Esophagus (tissue), 2 donors: Measurements from ENCODE around the gene ZNF248. TPM values are rescaled to one million over a fixed set of nuclear protein-coding genes. Genes with fewer than 3 reads are reported as not detected.
"Not testable (repeated sequence)": the region's sequence is repeated elsewhere in the genome, so short reads cannot be mapped to it uniquely, and the experiment has no call there.

Experiments used
- H3K27ac ChIP-seq, 2 donors: one replicate each; pipeline ENCODE4 v1.5.1; 2013; ENCODE audit warnings: low read depth in 2 of 2, mild to moderate bottlenecking in 2 of 2, inconsistent platforms in 1 of 2, low read length in 1 of 2, moderate library complexity in 1 of 2
- H3K27me3 ChIP-seq, 2 donors: one replicate each; pipeline ENCODE4 v1.6.1; 2013; ENCODE audit warnings: low read length in 2 of 2, control low read depth in 1 of 2, mild to moderate bottlenecking in 1 of 2; ENCODE audit not compliant: insufficient read depth in 2 of 2, control insufficient read depth in 1 of 2
- H3K36me3 ChIP-seq, 2 donors: one replicate each; pipeline ENCODE4 v1.6.1; 2013; ENCODE audit warnings: low read length in 1 of 2; ENCODE audit not compliant: control insufficient read depth in 2 of 2, insufficient read depth in 2 of 2
- H3K4me1 ChIP-seq, 2 donors: one replicate each; pipeline ENCODE4 v1.6.1; 2013; ENCODE audit warnings: low read length in 1 of 2; ENCODE audit not compliant: control insufficient read depth in 2 of 2, insufficient read depth in 2 of 2
- H3K4me3 ChIP-seq, 2 donors: one replicate each; pipeline ENCODE4 v1.5.1; 2013; ENCODE audit warnings: low read length in 2 of 2, mild to moderate bottlenecking in 2 of 2, low read depth in 1 of 2, moderate library complexity in 1 of 2
- H3K9me3 ChIP-seq, 2 donors: one replicate each; pipeline ENCODE4 v1.6.1; 2013; ENCODE audit warnings: mild to moderate bottlenecking in 2 of 2, low read depth in 1 of 2, low read length in 1 of 2, moderate library complexity in 1 of 2; ENCODE audit not compliant: control insufficient read depth in 2 of 2, insufficient read depth in 1 of 2
- WGBS, 2 donors: extraction: QIAGEN DNeasy Blood & Tissue Kit; methylation state at CpG; one replicate each; pipeline ENCODE4 v1.1.7; 2013; 5-methylcytosine and 5-hydroxymethylcytosine counted together
- polyA plus RNA-seq, 2 donors: library from polyadenylated mRNA; stranded (reverse); fragments of 200-250 nt; gene quantifications; one replicate each; pipeline ENCODE4 v1.2.3, GENCODE V29; 2013
- donor health status: healthy with polysubstance abuse.
- donor health status: Bipolar disorder and iron deficiency.

ZNF248 gene
- polyA plus RNA-seq, 2 donors = 2.9 to 4.0 TPM

GRCh38 chr10:37868796-37869195 lies 11.4 kb upstream of the ZNF248 start:
- H3K27me3 ChIP-seq = no peaks in the 10 kb centered on the region
- WGBS, 2 donors = 89 to 92% methylated on average over 3 of the region's 3 CpGs
- H3K9me3 ChIP-seq = no peaks in the 10 kb centered on the region
- no peak overlapping the region for H3K4me3 ChIP-seq
- H3K36me3 ChIP-seq = no peaks in the 10 kb centered on the region
- H3K4me1 ChIP-seq = no peaks in the 10 kb centered on the region
- H3K27ac ChIP-seq = no peak overlapping the region

- H3K36me3 ChIP-seq = no peaks in the 10 kb centered on the region
- H3K4me3 ChIP-seq = no peak overlapping the region
- H3K9me3 ChIP-seq = no peaks in the 10 kb centered on the region
- H3K27ac ChIP-seq = peak overlapping the region in 1 of 2 donors; percentile 4
- H3K27me3 ChIP-seq = no peaks in the 10 kb centered on the region
- WGBS, 2 donors = 82 to 84% methylated on average over 9 of the region's 9 CpGs
- no peaks in the 10 kb centered on the region for H3K4me1 ChIP-seq
Measured at GRCh38 chr10:37865957-37866803, 8.8 kb upstream of the ZNF248 start.

GRCh38 chr10:37865264-37865663 lies 7.9 kb upstream of the ZNF248 start:
- Histone ChIP-seq H3K4me1 (no peaks in the 10 kb centered on the region), H3K36me3 (no peaks in the 10 kb centered on the region), H3K27ac (no peak overlapping the region), H3K27me3 (no peaks in the 10 kb centered on the region), H3K9me3 (no peaks in the 10 kb centered on the region), H3K4me3 (no peak overlapping the region)
- 66 to 73% methylated on average over 3 of the region's 3 CpGs for WGBS, 2 donors

- Histone ChIP-seq H3K27me3 (no peaks in the 10 kb centered on the region), H3K36me3 (no peaks in the 10 kb centered on the region), H3K4me3 (no peak overlapping the region), H3K27ac (peak overlapping the region in 1 of 2 donors; percentile 12), H3K4me1 (no peaks in the 10 kb centered on the region), H3K9me3 (no peaks in the 10 kb centered on the region)
- WGBS, 2 donors = 47 to 61% methylated on average over 2 of the region's 2 CpGs
Measured at GRCh38 chr10:37860494-37861190, 3.2 kb upstream of the ZNF248 start.

- 94 to 97% methylated on average over 16 of the region's 16 CpGs for WGBS, 2 donors
- H3K4me1 ChIP-seq, H3K9me3 ChIP-seq, H3K27me3 ChIP-seq, H3K27ac ChIP-seq, H3K36me3 ChIP-seq, H3K4me3 ChIP-seq: not testable (repeated sequence)
Measured at GRCh38 chr10:37859270-37859669, 1.9 kb upstream of the ZNF248 start.

- Histone ChIP-seq H3K9me3 (no peaks in the 10 kb centered on the region), H3K4me1 (no peaks in the 10 kb centered on the region), H3K36me3 (no peaks in the 10 kb centered on the region), H3K4me3 (peak overlapping the region; percentile 60 to 93), H3K27ac (peak overlapping the region; percentile 84 to 100), H3K27me3 (no peaks in the 10 kb centered on the region)
- 0 to 1% methylated on average over 16 of the region's 16 CpGs for WGBS, 2 donors
Measured at GRCh38 chr10:37856881-37857286, 526 bp downstream of the ZNF248 start.

- Histone ChIP-seq H3K4me3 (no peak overlapping the region), H3K36me3 (no peaks in the 10 kb centered on the region), H3K9me3 (no peaks in the 10 kb centered on the region), H3K4me1 (no peaks in the 10 kb centered on the region), H3K27ac (no peak overlapping the region), H3K27me3 (no peaks in the 10 kb centered on the region)
- WGBS, 2 donors = 44 to 57% methylated on average over 4 of the region's 4 CpGs
Measured at GRCh38 chr10:37855636-37856035, 1.8 kb downstream of the ZNF248 start.

- no peaks in the 10 kb centered on the region for H3K36me3 ChIP-seq
- H3K9me3 ChIP-seq = no peaks in the 10 kb centered on the region
- H3K27me3 ChIP-seq = no peaks in the 10 kb centered on the region
- no peaks in the 10 kb centered on the region for H3K4me1 ChIP-seq
- no peak overlapping the region for H3K4me3 ChIP-seq
- no peak overlapping the region for H3K27ac ChIP-seq
Measured at GRCh38 chr10:37854626-37855025, 2.8 kb downstream of the ZNF248 start.

- Histone ChIP-seq H3K27me3 (no peaks in the 10 kb centered on the region), H3K36me3 (no peaks in the 10 kb centered on the region), H3K27ac (no peak overlapping the region), H3K4me3 (no peak overlapping the region), H3K4me1 (no peaks in the 10 kb centered on the region), H3K9me3 (no peaks in the 10 kb centered on the region)
- 85 to 87% methylated on average over 2 of the region's 2 CpGs for WGBS, 2 donors
Measured at GRCh38 chr10:37844644-37845043, 12.8 kb downstream of the ZNF248 start.
